ENCODE data around the gene DES.

GRCh38 chr2:219398721-219399363 is 19.3 kb upstream of the DES start:
- TF ChIP-seq FOXA1 (IDR thresholded peaks at IDR 0.05) (peak; percentile 93), FOXA1 (CRISPR knock-in tag; IDR thresholded peaks at IDR 0.05) (peak; percentile 84), ZNF792 (CRISPR knock-in tag; IDR thresholded peaks at IDR 0.05) (no peak)

Measured in HepG2 (cell line).